GM10266 (cell line): ENCODE results near the gene BCL2L12.

Experiments used
- DNase-seq: peaks from one replicate; pipeline ENCODE4 v3.0.0; 2012; ENCODE audit errors: extremely low spot score
- TF ChIP-seq, protein P1 (sequence below): IDR thresholded peaks from 2 replicates; pipeline ENCODE4 v1.5.1; 2012; ENCODE audit warnings: mild to moderate bottlenecking, low read depth; ENCODE audit not compliant: control insufficient read depth, insufficient read depth; ENCODE audit errors: missing control alignments

Gene BCL2L12

GRCh38 chr19:49672131-49672919 is 6.6 kb downstream of the BCL2L12 start:
- DNase-seq: peak; percentile 92
- TF ChIP-seq, protein P1, sequence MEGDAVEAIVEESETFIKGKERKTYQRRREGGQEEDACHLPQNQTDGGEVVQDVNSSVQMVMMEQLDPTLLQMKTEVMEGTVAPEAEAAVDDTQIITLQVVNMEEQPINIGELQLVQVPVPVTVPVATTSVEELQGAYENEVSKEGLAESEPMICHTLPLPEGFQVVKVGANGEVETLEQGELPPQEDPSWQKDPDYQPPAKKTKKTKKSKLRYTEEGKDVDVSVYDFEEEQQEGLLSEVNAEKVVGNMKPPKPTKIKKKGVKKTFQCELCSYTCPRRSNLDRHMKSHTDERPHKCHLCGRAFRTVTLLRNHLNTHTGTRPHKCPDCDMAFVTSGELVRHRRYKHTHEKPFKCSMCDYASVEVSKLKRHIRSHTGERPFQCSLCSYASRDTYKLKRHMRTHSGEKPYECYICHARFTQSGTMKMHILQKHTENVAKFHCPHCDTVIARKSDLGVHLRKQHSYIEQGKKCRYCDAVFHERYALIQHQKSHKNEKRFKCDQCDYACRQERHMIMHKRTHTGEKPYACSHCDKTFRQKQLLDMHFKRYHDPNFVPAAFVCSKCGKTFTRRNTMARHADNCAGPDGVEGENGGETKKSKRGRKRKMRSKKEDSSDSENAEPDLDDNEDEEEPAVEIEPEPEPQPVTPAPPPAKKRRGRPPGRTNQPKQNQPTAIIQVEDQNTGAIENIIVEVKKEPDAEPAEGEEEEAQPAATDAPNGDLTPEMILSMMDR: peak; percentile 98

GRCh38 chr19:49676136-49676783 is 10.5 kb downstream of the BCL2L12 start:
- TF ChIP-seq, protein P1: no peak
- DNase-seq: peak; percentile 83

- peak; percentile 98 for DNase-seq
- TF ChIP-seq, protein P1: no peak
Observed at GRCh38 chr19:49676784-49677230, 11.1 kb downstream of the BCL2L12 start.

GRCh38 chr19:49677231-49677900 is 11.6 kb downstream of the BCL2L12 start, which contains the start of gene PRMT1:
TSS of gene PRMT1 (plus strand) at chr19:49677271. CDS start at chr19:49677281, 10 bp downstream.
- TF ChIP-seq, protein P1: no peak
- no peak for DNase-seq

GRCh38 chr19:49677901-49678674 is 12.4 kb downstream of the BCL2L12 start:
- TF ChIP-seq, protein P1: peak; percentile 70
- DNase-seq: peak; percentile 84

DNA sequence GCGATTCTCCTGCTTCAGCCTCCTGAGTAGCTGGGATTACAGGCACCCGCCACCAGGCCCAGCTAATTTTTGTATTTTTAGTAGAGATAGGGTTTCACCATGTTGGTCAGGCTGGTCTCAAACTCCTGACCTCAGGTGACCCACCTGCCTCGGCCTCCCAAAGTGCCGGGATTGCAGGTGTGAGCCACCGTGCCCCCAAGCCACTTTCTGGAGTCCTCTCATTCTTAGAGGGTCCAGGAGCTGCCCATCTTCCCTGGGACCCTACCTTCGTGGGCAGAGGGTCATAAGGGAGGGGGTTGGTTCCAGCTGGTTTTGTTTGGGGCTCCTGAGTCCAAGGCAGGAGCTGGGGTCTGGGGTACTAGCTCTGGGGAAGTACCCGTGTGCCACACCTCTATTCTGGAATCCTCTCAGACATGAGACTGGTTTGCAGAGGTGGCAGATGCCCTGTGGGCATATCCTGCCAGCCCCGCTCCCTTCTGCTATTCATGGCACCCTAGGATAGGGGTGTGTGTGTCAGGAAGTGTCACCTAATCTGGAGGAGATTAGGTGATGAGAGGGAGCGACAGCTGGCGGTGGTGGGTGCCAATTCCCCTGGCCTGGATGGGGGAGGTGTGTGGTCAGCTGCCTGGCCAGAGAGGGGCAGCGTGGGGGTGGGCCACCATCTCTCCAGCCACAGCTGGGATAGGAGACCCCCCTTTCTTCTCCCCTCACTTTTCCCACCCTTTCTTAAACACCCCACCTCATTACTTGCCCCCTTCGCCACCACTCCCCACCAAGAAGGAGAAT is 13.4 kb downstream of the BCL2L12 start:
- TF ChIP-seq, protein P1: no peak
- DNase-seq: no peak
